ENCODE measurements around the gene TMCO4.

DNA sequence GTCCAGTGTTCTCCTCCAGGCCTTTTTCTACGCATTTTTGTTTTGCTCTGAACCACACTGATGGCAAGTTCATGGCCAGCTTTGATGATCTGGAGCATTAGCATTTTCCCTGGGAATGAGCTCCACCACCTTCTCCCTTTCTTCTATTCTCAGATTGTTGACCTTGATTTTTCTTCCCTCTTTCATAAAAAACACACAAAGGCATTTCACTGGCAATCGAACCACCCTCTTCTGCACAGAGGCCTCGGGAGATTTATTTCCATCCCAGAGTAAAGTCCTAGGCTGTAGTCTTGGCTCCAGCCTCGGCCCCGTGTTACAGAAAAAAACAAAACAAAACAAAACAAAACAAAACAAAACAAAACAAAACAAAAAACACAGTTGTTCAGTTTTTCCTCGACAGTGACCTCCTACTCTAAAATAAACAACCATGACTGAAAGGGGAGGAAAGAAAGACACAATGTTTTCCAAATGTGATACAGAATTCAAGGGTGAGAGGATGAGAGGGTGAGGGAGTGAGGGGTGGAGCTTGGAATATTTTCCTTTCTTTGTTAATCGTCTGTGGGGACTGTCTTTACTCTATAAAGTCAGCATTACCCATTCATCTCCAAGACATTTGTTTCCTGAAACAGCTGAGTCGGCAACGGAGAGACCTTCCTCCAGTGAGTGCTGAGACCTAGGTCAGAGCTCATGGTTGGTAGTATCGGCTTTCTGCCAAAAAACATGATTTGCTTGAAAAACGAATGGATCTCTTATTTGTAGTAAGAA lies 45.2 kb upstream of the TMCO4 start:
- no peak for TF ChIP-seq POLR2A (IDR thresholded peaks at IDR 0.05; ENCODE audit: low read depth, low read length)
- TF ChIP-seq, protein P1, sequence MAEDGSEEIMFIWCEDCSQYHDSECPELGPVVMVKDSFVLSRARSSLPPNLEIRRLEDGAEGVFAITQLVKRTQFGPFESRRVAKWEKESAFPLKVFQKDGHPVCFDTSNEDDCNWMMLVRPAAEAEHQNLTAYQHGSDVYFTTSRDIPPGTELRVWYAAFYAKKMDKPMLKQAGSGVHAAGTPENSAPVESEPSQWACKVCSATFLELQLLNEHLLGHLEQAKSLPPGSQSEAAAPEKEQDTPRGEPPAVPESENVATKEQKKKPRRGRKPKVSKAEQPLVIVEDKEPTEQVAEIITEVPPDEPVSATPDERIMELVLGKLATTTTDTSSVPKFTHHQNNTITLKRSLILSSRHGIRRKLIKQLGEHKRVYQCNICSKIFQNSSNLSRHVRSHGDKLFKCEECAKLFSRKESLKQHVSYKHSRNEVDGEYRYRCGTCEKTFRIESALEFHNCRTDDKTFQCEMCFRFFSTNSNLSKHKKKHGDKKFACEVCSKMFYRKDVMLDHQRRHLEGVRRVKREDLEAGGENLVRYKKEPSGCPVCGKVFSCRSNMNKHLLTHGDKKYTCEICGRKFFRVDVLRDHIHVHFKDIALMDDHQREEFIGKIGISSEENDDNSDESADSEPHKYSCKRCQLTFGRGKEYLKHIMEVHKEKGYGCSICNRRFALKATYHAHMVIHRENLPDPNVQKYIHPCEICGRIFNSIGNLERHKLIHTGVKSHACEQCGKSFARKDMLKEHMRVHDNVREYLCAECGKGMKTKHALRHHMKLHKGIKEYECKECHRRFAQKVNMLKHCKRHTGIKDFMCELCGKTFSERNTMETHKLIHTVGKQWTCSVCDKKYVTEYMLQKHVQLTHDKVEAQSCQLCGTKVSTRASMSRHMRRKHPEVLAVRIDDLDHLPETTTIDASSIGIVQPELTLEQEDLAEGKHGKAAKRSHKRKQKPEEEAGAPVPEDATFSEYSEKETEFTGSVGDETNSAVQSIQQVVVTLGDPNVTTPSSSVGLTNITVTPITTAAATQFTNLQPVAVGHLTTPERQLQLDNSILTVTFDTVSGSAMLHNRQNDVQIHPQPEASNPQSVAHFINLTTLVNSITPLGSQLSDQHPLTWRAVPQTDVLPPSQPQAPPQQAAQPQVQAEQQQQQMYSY (CRISPR knock-in tag; IDR thresholded peaks at IDR 0.05): no peak
- TF ChIP-seq, protein P2, sequence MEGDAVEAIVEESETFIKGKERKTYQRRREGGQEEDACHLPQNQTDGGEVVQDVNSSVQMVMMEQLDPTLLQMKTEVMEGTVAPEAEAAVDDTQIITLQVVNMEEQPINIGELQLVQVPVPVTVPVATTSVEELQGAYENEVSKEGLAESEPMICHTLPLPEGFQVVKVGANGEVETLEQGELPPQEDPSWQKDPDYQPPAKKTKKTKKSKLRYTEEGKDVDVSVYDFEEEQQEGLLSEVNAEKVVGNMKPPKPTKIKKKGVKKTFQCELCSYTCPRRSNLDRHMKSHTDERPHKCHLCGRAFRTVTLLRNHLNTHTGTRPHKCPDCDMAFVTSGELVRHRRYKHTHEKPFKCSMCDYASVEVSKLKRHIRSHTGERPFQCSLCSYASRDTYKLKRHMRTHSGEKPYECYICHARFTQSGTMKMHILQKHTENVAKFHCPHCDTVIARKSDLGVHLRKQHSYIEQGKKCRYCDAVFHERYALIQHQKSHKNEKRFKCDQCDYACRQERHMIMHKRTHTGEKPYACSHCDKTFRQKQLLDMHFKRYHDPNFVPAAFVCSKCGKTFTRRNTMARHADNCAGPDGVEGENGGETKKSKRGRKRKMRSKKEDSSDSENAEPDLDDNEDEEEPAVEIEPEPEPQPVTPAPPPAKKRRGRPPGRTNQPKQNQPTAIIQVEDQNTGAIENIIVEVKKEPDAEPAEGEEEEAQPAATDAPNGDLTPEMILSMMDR (IDR thresholded peaks at IDR 0.05 in 2 of 3, conservative IDR thresholded peaks at IDR 0.05 in 1 of 3; ENCODE audit: control insufficient read depth in 2 of 3, extremely low read depth in 1 of 3, insufficient read depth in 1 of 3, low read depth in 3 of 3, low read length in 3 of 3): no peak
